ENCODE results near the gene RNU7-1.
A peak's percentile ranks its signal among the peaks of the same experiment; 100 is the strongest.

Gene RNU7-1

GRCh38 chr12:6899837-6900519 is 43.6 kb upstream of the RNU7-1 start:
- H3K79me1 ChIP-seq (ENCODE audit: low read depth, low read length) = no peaks in the 10 kb centered on the region
- H3K9me3 ChIP-seq (replicated peaks in 1 of 2; ENCODE audit: control insufficient read depth in 2 of 2, insufficient read depth in 1 of 2, low read depth in 1 of 2, low read length in 2 of 2) = no peaks in the 10 kb centered on the region
- H2AFZ ChIP-seq (ENCODE audit: low read length) = no peak overlapping the region
- no peak for DNase-seq (ENCODE audit: low spot score)
- no peak overlapping the region for H3K4ac ChIP-seq (ENCODE audit: low read length)
- no peak overlapping the region for H3K18ac ChIP-seq (ENCODE audit: low read length)
- no peak overlapping the region for H4K91ac ChIP-seq (ENCODE audit: low read depth, low read length, poor library complexity)
- H4K8ac ChIP-seq (ENCODE audit: low read depth, low read length) = no peak overlapping the region
- H3K36me3 ChIP-seq (replicated peaks in 1 of 2; ENCODE audit: control insufficient read depth in 2 of 2, insufficient read depth in 2 of 2, low read length in 2 of 2) = no peaks in the 10 kb centered on the region
- H2BK5ac ChIP-seq (ENCODE audit: low read length) = no peak overlapping the region
- H2AK5ac ChIP-seq (ENCODE audit: low read depth, low read length) = no peak overlapping the region
- no peak overlapping the region for H3K27ac ChIP-seq (replicated peaks; ENCODE audit: low read length)
- H2BK120ac ChIP-seq (ENCODE audit: low read depth, low read length) = no peak overlapping the region
- no peak overlapping the region for H3K9ac ChIP-seq (ENCODE audit: low read depth, low read length, poor library complexity)
- peaks cover 3 to 6% of the 10 kb centered on the region in 2 donors for H3K4me1 ChIP-seq (ENCODE audit: control insufficient read depth in 2 of 2, insufficient read depth in 1 of 2, low read depth in 1 of 2, low read length in 2 of 2)
- H3K27me3 ChIP-seq (ENCODE audit: control insufficient read depth in 3 of 3, insufficient read depth in 3 of 3, low read depth in 1 of 3, low read length in 3 of 3) = no peaks in the 10 kb centered on the region
- no peak overlapping the region for H3K4me2 ChIP-seq (ENCODE audit: insufficient read depth, low read length, poor library complexity, severe bottlenecking)
- H2BK12ac ChIP-seq (ENCODE audit: low read length) = no peak overlapping the region
- H3K23ac ChIP-seq (ENCODE audit: low read depth, low read length, poor library complexity) = no peak overlapping the region
- H2BK15ac ChIP-seq (ENCODE audit: low read length) = no peak overlapping the region
- H3K4me3 ChIP-seq (ENCODE audit: low read length in 2 of 2) = no peak overlapping the region
- no peak overlapping the region for H3K14ac ChIP-seq (ENCODE audit: low read length)
- no CpG with 5 or more reads among the region's 10 CpGs for WGBS, 2 donors (ENCODE audit: extremely low coverage in 2 of 2, insufficient read length in 2 of 2, insufficient replicate concordance in 1 of 2)

DNA sequence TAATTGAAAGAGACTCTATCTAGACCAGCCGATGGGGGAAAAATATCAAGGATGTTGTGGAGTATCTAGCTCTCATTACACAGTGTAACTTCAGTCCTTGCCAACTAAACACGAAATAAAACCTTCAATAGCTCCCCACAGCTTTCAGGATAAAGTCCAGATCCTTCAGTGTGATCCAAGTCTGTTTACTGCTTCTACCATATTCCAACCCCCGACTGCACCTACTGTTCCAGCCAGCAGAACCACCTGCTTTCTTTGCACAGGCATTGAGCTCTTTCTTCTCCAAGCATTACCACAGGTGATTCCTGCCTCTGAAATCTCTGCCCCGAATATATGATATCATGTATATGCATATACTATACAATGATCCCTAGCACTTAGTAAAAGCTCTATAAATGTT is 41.2 kb upstream of the RNU7-1 start:
- Histone ChIP-seq H3K4me1 (ENCODE audit: control insufficient read depth in 2 of 2, insufficient read depth in 1 of 2, low read depth in 1 of 2, low read length in 2 of 2) (peaks cover 10 to 15% of the 10 kb centered on the region in 2 donors), H4K91ac (ENCODE audit: low read depth, low read length, poor library complexity) (no peak overlapping the region), H2BK120ac (ENCODE audit: low read depth, low read length) (no peak overlapping the region), H3K27ac (replicated peaks; ENCODE audit: low read length) (no peak overlapping the region), H3K9ac (ENCODE audit: low read depth, low read length, poor library complexity) (no peak overlapping the region), H3K27me3 (ENCODE audit: control insufficient read depth in 3 of 3, insufficient read depth in 3 of 3, low read depth in 1 of 3, low read length in 3 of 3) (no peaks in the 10 kb centered on the region), H3K9me3 (replicated peaks in 1 of 2; ENCODE audit: control insufficient read depth in 2 of 2, insufficient read depth in 1 of 2, low read depth in 1 of 2, low read length in 2 of 2) (no peaks in the 10 kb centered on the region), H3K18ac (ENCODE audit: low read length) (no peak overlapping the region), H3K4ac (ENCODE audit: low read length) (no peak overlapping the region), H2BK12ac (ENCODE audit: low read length) (no peak overlapping the region), H3K79me1 (ENCODE audit: low read depth, low read length) (peaks cover 1% of the 10 kb centered on the region), H3K23ac (ENCODE audit: low read depth, low read length, poor library complexity) (no peak overlapping the region), H4K8ac (ENCODE audit: low read depth, low read length) (no peak overlapping the region), H3K36me3 (replicated peaks in 1 of 2; ENCODE audit: control insufficient read depth in 2 of 2, insufficient read depth in 2 of 2, low read length in 2 of 2) (no peaks in the 10 kb centered on the region), H2AK5ac (ENCODE audit: low read depth, low read length) (no peak overlapping the region), H3K4me2 (ENCODE audit: insufficient read depth, low read length, poor library complexity, severe bottlenecking) (no peak overlapping the region), H2BK5ac (ENCODE audit: low read length) (no peak overlapping the region), H3K14ac (ENCODE audit: low read length) (no peak overlapping the region), H2BK15ac (ENCODE audit: low read length) (no peak overlapping the region), H3K4me3 (ENCODE audit: low read length in 2 of 2) (no peak overlapping the region), H2AFZ (ENCODE audit: low read length) (no peak overlapping the region)
- WGBS, 2 donors (ENCODE audit: extremely low coverage in 2 of 2, insufficient read length in 2 of 2, insufficient replicate concordance in 1 of 2) = no CpG with 5 or more reads among the region's 4 CpGs
- DNase-seq (ENCODE audit: low spot score) = no peak

DNA sequence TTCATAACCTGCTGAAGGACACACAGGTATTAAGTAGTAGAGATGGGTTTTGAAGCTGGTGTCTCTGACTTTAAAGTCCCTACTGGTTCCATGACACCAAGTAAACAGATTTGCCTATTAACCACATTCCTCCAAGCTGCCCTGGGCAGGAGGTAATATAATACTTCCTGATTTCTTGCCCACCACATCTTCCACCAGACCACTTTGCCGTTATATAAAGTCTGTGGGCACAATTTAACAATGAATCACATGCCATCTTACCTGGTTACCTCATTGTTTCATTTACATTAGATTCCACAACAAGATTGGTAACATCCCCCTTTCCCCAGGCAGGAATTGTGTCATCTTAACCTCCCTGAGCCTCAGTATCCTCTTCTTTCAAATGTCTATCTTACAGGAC is 39.9 kb upstream of the RNU7-1 start:
- WGBS, 2 donors (ENCODE audit: extremely low coverage in 2 of 2, insufficient read length in 2 of 2, insufficient replicate concordance in 1 of 2) = no CpG with 5 or more reads among the region's 1 CpG
- H2BK12ac ChIP-seq (ENCODE audit: low read length) = no peak overlapping the region
- no peak overlapping the region for H3K4me2 ChIP-seq (ENCODE audit: insufficient read depth, low read length, poor library complexity, severe bottlenecking)
- H2BK5ac ChIP-seq (ENCODE audit: low read length) = no peak overlapping the region
- no peak overlapping the region for H2BK120ac ChIP-seq (ENCODE audit: low read depth, low read length)
- peaks cover 1% of the 10 kb centered on the region for H3K79me1 ChIP-seq (ENCODE audit: low read depth, low read length)
- H2BK15ac ChIP-seq (ENCODE audit: low read length) = no peak overlapping the region
- H3K14ac ChIP-seq (ENCODE audit: low read length) = no peak overlapping the region
- no peak overlapping the region for H3K9ac ChIP-seq (ENCODE audit: low read depth, low read length, poor library complexity)
- H2AFZ ChIP-seq (ENCODE audit: low read length) = peak overlapping the region; percentile 93
- H2AK5ac ChIP-seq (ENCODE audit: low read depth, low read length) = no peak overlapping the region
- H3K9me3 ChIP-seq (replicated peaks in 1 of 2; ENCODE audit: control insufficient read depth in 2 of 2, insufficient read depth in 1 of 2, low read depth in 1 of 2, low read length in 2 of 2) = no peaks in the 10 kb centered on the region
- no peak overlapping the region for H3K18ac ChIP-seq (ENCODE audit: low read length)
- no peak overlapping the region for H3K27ac ChIP-seq (replicated peaks; ENCODE audit: low read length)
- H3K4ac ChIP-seq (ENCODE audit: low read length) = no peak overlapping the region
- H4K91ac ChIP-seq (ENCODE audit: low read depth, low read length, poor library complexity) = no peak overlapping the region
- no peak overlapping the region for H3K4me3 ChIP-seq (ENCODE audit: low read length in 2 of 2)
- H3K36me3 ChIP-seq (replicated peaks in 1 of 2; ENCODE audit: control insufficient read depth in 2 of 2, insufficient read depth in 2 of 2, low read length in 2 of 2) = no peaks in the 10 kb centered on the region
- H4K8ac ChIP-seq (ENCODE audit: low read depth, low read length) = no peak overlapping the region
- no peak for DNase-seq (ENCODE audit: low spot score)
- H3K4me1 ChIP-seq (ENCODE audit: control insufficient read depth in 2 of 2, insufficient read depth in 1 of 2, low read depth in 1 of 2, low read length in 2 of 2) = peaks cover 10 to 15% of the 10 kb centered on the region in 2 donors
- H3K27me3 ChIP-seq (ENCODE audit: control insufficient read depth in 3 of 3, insufficient read depth in 3 of 3, low read depth in 1 of 3, low read length in 3 of 3) = no peaks in the 10 kb centered on the region
- no peak overlapping the region for H3K23ac ChIP-seq (ENCODE audit: low read depth, low read length, poor library complexity)

- Histone ChIP-seq H3K4me3 (ENCODE audit: low read length in 2 of 2) (peak within 1 kb of the TSS; percentile 55 to 72), H2BK120ac (ENCODE audit: low read depth, low read length) (no peak within 1 kb of the TSS), H2AFZ (ENCODE audit: low read length) (peak within 1 kb of the TSS; percentile 93), H4K8ac (ENCODE audit: low read depth, low read length) (no peak within 1 kb of the TSS), H3K4me2 (ENCODE audit: insufficient read depth, low read length, poor library complexity, severe bottlenecking) (peak within 1 kb of the TSS; percentile 88), H3K4me1 (ENCODE audit: control insufficient read depth in 2 of 2, insufficient read depth in 1 of 2, low read depth in 1 of 2, low read length in 2 of 2) (peaks cover 10 to 15% of the 10 kb centered on the region in 2 donors), H3K14ac (ENCODE audit: low read length) (no peak within 1 kb of the TSS), H3K36me3 (replicated peaks in 1 of 2; ENCODE audit: control insufficient read depth in 2 of 2, insufficient read depth in 2 of 2, low read length in 2 of 2) (no peaks in the 10 kb centered on the region), H3K27ac (replicated peaks; ENCODE audit: low read length) (peak within 1 kb of the TSS; percentile 93), H3K9ac (ENCODE audit: low read depth, low read length, poor library complexity) (peak within 1 kb of the TSS; percentile 75), H3K4ac (ENCODE audit: low read length) (peak within 1 kb of the TSS; percentile 79), H2BK15ac (ENCODE audit: low read length) (peak within 1 kb of the TSS; percentile 71), H2BK12ac (ENCODE audit: low read length) (peak within 1 kb of the TSS; percentile 47), H3K9me3 (replicated peaks in 1 of 2; ENCODE audit: control insufficient read depth in 2 of 2, insufficient read depth in 1 of 2, low read depth in 1 of 2, low read length in 2 of 2) (no peaks in the 10 kb centered on the region), H2BK5ac (ENCODE audit: low read length) (peak within 1 kb of the TSS; percentile 88), H4K91ac (ENCODE audit: low read depth, low read length, poor library complexity) (no peak within 1 kb of the TSS), H3K23ac (ENCODE audit: low read depth, low read length, poor library complexity) (peak within 1 kb of the TSS; percentile 51), H2AK5ac (ENCODE audit: low read depth, low read length) (no peak within 1 kb of the TSS), H3K18ac (ENCODE audit: low read length) (peak within 1 kb of the TSS; percentile 86), H3K27me3 (ENCODE audit: control insufficient read depth in 3 of 3, insufficient read depth in 3 of 3, low read depth in 1 of 3, low read length in 3 of 3) (no peaks in the 10 kb centered on the region), H3K79me1 (ENCODE audit: low read depth, low read length) (peaks cover 1% of the 10 kb centered on the region)
- no CpG with 5 or more reads among the region's 34 CpGs for WGBS, 2 donors (ENCODE audit: extremely low coverage in 2 of 2, insufficient read length in 2 of 2, insufficient replicate concordance in 1 of 2)
- peak; percentile 99 for DNase-seq (ENCODE audit: low spot score)
Observed at GRCh38 chr12:6904280-6905276, 39.0 kb upstream of the RNU7-1 start, which contains the start of gene LRRC23. Gene LRRC23, plus strand, starts transcription at chr12:6904822. Its CDS starts 812 bp downstream, at chr12:6905634.

Data from neuronal stem cell (in vitro differentiated cells).